ENCODE measurements around the gene SMAD4.

The SMAD4 gene

DNA sequence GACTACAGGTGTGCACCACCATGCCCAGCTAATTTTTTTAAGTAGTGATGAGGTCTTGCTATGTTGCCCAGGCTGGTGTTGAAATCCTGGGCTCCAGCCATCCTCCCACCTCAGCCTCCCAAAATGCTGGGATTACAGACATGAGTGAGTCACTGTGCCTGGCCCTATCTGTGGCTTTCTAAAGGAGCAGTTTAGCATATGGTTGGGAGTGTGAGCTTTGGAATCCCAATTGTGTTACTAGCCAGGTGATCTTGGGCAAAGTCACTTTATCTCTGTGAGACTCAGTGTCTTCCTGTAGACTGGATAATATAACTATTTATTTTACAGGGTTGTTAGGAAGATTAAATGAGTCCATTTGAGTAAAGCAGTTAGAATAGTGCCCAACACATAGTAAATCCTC lies 19.8 kb upstream of the SMAD4 start:
- Mint-ChIP-seq H3K9me3 (no peaks in the 10 kb centered on the region), H3K4me1 (no peaks in the 10 kb centered on the region), H3K27ac (no peak overlapping the region), H3K4me3 (no peak overlapping the region), H3K36me3 (no peaks in the 10 kb centered on the region)
- no peak for ATAC-seq
- DNase-seq (ENCODE audit: low spot score in 2 of 2) = no peak

DNA sequence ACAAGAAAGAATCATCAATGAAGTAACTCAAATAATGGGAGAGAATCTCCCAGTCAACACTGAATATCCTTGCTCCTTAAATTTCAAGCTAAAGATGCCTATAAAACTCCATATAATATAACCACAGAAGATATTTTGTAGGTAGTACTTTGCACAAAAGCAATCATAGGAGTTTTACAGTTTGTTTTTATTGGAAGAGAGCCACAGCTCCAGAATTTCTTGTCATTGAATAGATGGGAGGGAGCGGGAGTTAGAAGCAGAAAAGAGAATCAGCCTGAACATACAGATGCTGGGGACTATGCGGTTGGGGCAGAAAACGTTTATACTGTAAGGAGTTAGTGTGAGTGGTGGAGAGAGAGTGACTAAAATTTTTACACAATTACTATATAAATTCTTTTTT lies 18.3 kb upstream of the SMAD4 start:
- H3K36me3 Mint-ChIP-seq = no peaks in the 10 kb centered on the region
- H3K4me3 Mint-ChIP-seq = no peak overlapping the region
- H3K4me1 Mint-ChIP-seq = no peaks in the 10 kb centered on the region
- ATAC-seq = no peak
- no peak for DNase-seq (ENCODE audit: low spot score in 2 of 2)
- H3K9me3 Mint-ChIP-seq = no peaks in the 10 kb centered on the region
- no peak overlapping the region for H3K27ac Mint-ChIP-seq

DNA sequence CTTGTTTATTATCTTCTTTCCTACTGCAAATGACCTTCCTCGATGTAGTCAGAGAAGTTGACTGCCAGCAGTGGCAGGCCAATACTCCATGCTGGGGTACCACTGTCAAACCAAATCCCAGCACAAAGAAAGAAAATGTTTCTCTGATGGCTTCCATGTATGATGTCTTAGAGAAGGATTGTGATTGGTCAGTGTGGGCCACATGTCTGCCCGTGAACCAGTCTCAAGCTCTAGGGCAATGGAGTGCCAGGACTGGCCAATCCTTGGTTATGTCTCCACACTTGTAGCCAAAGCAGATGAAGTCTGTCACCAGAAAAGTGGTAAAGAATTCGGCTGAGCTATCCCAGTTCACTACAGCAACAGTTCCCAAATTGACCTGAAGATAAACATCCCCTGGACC lies 17.6 kb upstream of the SMAD4 start:
- Mint-ChIP-seq H3K36me3 (no peaks in the 10 kb centered on the region), H3K27ac (no peak overlapping the region), H3K4me1 (peaks cover 2% of the 10 kb centered on the region), H3K4me3 (no peak overlapping the region), H3K9me3 (no peaks in the 10 kb centered on the region)
- DNase-seq (ENCODE audit: low spot score in 2 of 2) = no peak
- no peak for ATAC-seq

DNA sequence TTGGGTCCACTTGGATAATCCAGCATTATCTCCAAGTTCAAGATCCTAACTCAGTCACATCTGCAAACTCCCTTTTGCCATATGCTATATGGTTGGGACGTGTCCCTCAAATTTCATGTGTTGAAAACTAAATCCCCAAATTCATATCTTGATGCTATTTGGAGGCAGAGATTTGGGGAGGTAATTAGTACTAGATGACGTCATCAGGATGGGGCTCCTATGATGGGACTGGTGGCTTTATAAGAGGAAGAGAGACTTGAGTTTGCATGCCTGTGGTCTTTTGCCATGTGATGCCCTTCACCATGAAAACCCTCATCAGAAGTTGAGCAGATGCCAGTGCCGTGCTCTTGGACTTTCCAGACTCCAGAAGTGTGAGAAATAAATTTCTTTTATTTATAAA lies 16.8 kb upstream of the SMAD4 start:
- Mint-ChIP-seq H3K27ac (no peak overlapping the region), H3K4me3 (no peak overlapping the region), H3K36me3 (no peaks in the 10 kb centered on the region), H3K4me1 (peaks cover 6% of the 10 kb centered on the region), H3K9me3 (no peaks in the 10 kb centered on the region)
- no peak for ATAC-seq
- no peak for DNase-seq (ENCODE audit: low spot score in 2 of 2)

DNA sequence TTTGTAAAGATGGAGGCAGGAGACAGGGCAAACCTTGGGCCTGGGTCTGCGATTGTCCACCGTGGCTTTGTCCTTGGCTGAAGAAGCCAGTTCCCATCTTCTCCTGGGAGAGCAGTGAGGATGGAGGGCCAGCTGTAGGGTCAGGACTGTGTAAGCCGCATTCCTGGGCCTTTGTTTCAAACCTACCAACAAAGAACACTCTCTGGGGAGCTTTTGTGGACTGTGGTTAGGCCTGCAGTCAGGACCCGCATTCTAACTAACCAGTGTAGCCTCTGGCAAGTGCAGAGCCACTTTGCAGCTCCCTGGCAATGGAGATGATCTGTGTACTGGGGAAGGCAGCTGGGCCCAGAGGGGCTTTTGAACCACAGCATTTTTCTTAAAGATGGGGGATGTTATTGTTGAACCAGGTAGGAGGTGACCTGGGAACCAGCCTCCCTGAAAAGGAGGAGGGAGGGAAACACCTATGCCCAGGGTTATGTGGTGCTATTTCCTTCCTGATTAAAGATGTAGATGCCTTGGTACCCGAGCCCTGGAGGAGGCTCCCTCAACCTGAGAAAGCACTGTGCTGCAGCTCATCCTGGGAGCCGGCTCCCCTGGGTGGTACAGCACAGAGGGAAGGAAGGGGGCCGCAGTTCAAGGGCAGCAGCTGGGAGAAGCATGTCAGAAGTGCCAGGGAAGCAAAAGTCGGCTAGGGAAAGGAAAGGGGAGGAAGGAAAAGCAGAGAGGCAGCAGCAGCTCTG lies 12.7 kb upstream of the SMAD4 start:
- H3K4me3 Mint-ChIP-seq = no peak overlapping the region
- no peaks in the 10 kb centered on the region for H3K36me3 Mint-ChIP-seq
- peaks cover 6% of the 10 kb centered on the region for H3K4me1 Mint-ChIP-seq
- ATAC-seq (no peak), DNase-seq (ENCODE audit: low spot score in 2 of 2) (no peak)
- peak overlapping the region; percentile 70 for H3K27ac Mint-ChIP-seq
- no peaks in the 10 kb centered on the region for H3K9me3 Mint-ChIP-seq

DNA sequence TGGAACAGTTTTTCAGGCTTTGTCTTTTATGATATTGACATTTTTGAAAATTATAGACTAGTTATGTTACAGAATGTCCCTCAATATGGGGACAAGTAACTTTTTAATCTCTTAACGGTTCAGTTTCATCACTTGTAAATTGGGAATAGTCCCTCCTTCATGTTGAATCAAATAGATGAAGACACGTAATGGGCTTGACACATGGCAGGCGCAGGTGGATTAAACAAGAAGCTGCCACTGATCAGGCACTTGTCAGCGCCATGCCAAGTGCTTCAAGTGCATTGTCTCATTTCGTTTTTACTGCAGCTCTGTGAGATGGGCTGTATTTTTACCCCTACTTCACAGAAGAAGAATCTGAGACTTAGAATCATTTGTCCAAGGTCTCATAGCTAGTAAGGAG lies 9.5 kb upstream of the SMAD4 start:
- H3K4me3 Mint-ChIP-seq = no peak overlapping the region
- H3K4me1 Mint-ChIP-seq = peaks cover 12% of the 10 kb centered on the region
- no peaks in the 10 kb centered on the region for H3K36me3 Mint-ChIP-seq
- ATAC-seq (no peak), DNase-seq (ENCODE audit: low spot score in 2 of 2) (no peak)
- H3K27ac Mint-ChIP-seq = no peak overlapping the region
- peaks cover 5% of the 10 kb centered on the region for H3K9me3 Mint-ChIP-seq

DNA sequence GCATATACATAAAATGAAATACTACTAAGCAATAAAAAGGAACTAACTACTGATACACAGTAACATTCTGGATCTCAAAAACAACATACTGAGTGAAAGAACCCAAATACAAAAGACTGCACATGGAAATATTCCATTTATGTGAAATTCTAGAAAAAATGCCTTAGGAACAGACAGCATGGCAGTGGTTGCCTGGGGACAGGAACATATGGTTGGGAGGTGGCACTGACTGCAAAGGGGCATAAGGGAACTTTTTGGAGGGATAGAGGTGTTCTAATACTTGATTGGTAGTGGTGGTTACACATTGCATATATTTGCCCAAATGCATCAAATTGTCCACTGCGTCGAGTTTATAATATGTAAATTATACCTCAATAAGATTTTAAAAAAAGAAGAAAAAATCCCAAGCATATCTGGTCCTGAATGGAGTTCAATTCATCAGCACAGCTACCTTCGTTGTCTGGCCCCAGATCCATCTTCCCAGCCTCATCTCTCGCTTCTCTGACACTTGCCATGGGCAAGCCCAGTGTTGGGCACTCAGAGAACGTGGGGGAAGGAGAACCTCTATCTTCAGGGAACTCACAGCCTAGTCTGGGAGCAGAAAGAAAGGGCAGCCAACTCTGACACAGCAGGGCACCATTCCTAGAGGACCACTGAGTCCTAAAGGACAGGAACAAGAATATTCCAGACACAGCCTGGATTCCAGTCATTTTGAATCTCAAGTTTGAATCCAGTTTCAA lies 8.6 kb upstream of the SMAD4 start:
- H3K4me3 Mint-ChIP-seq = no peak overlapping the region
- ATAC-seq = no peak
- H3K4me1 Mint-ChIP-seq = peaks cover 12% of the 10 kb centered on the region
- no peak overlapping the region for H3K27ac Mint-ChIP-seq
- H3K36me3 Mint-ChIP-seq = no peaks in the 10 kb centered on the region
- DNase-seq (ENCODE audit: low spot score in 2 of 2) = no peak
- peaks cover 5% of the 10 kb centered on the region for H3K9me3 Mint-ChIP-seq

DNA sequence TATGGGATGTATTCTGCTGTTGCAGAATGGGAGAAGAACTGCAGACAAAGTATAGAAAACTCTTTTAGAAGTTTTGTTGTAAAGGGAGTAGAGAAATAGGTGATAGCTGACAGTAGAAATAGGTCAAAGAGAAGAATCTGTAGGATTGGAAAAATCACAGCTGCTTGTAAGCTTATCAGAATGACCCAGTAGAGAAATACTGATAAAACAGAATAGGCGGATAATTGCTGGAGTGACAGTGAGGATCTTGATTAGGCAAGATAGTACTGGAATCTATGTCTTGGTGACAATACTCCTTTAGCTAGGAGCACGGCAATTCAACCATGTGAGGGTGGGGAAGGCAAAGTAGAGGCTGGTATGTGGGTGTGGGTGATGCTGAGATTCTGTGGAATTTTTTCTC lies 4.5 kb upstream of the SMAD4 start:
- ATAC-seq (no peak), DNase-seq (ENCODE audit: low spot score in 2 of 2) (no peak)
- Mint-ChIP-seq H3K27ac (no peak overlapping the region), H3K4me1 (peaks cover 24% of the 10 kb centered on the region), H3K36me3 (peaks cover 23% of the 10 kb centered on the region), H3K9me3 (peaks cover 5% of the 10 kb centered on the region), H3K4me3 (no peak overlapping the region)

DNA sequence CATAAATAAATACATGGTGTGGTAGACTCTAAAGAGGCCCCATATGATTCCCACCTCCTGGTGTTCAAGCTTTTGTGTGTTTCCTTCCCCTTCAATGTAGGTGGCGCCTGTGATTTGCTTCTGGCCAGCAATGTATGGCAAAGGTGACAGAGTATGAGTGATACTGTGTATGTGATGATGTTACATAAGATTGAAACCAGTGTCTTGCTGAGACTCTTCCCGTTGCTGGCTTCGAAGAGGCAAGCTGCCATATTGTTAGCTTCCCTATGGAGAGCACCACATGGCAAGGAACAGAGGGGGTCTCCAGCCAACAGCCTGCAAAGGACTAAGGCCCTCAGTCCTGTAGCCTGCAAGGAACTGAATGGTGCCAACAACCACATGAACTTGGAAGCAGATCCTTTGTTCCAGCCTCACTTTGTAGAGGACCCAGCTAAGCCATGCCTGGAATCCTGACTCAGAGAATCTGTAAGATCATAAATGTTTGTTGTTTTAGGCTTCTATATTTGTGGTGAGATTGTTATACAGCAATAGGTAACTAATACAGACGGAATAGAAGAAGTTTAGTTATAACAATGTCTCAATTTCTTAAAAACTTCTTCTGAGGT lies 1.7 kb upstream of the SMAD4 start:
- H3K36me3 Mint-ChIP-seq = peaks cover 46% of the 10 kb centered on the region
- ATAC-seq (peak; percentile 9), DNase-seq (ENCODE audit: low spot score in 2 of 2) (no peak)
- H3K9me3 Mint-ChIP-seq = peaks cover 4% of the 10 kb centered on the region
- peaks cover 33% of the 10 kb centered on the region for H3K4me1 Mint-ChIP-seq
- H3K4me3 Mint-ChIP-seq = peak overlapping the region; percentile 90
- peak overlapping the region; percentile 98 for H3K27ac Mint-ChIP-seq

DNA sequence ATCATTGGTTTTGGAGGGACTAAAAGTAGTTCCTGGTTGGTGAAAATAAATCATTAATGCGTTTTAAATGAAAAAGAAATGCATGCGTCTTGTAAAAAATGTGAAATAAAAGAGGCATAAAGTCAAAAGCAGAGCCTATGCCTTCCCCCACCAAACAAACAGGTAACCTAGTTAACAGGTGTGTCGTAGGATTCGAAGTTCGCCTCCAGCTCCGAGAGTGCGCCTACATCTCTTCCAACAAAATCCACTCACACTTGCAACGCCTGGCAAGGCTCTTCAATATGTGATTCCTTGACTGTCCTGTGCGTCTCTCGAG lies 677 bp upstream of the SMAD4 start:
- peak overlapping the region; percentile 98 for H3K27ac Mint-ChIP-seq
- no peak for ATAC-seq
- H3K36me3 Mint-ChIP-seq = peaks cover 57% of the 10 kb centered on the region

DNA sequence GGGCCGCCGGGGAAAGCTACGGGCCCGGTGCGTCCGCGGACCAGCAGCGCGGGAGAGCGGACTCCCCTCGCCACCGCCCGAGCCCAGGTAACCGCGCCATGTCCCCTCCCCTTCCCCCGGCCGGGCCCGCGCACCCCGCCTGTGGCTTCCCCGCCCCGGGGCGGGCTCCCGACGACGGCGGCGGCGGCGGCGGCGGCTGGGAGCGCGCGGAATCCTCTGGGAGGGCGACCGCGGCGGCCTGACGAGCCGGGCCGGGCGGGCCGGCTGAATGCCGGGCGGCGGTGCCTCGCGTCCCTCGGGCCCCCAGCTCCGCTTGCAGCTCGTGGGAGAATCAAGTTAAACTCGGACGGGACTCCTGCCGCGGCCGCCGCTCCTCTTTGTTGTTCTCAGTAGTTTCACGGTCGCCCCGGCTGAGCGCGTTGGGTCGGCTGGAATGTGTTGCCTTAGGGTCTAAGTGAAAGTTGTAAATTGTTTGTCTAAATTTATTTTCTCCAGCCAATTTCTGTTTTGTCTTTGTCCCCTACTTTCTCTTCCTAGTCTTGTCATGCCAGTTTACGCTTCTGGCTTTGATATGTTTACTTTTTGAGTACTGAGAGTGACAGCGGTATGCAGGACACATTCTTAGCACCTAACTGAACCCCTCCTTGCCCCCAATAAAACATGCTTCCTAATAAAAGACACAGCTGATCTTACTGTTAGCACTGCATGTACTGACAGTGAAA lies 685 bp downstream of the SMAD4 start:
- Mint-ChIP-seq H3K4me1 (peaks cover 41% of the 10 kb centered on the region), H3K4me3 (peak overlapping the region; percentile 90), H3K36me3 (peaks cover 69% of the 10 kb centered on the region), H3K27ac (peak overlapping the region; percentile 98), H3K9me3 (no peaks in the 10 kb centered on the region)
- ATAC-seq = peak; percentile 76
- peak in 1 of 2 donors; percentile 57 for DNase-seq (ENCODE audit: low spot score in 2 of 2)

More for the DNA sequence above, 677 bp upstream of the SMAD4 start:
- H3K9me3 Mint-ChIP-seq = no peaks in the 10 kb centered on the region
- DNase-seq (ENCODE audit: low spot score in 2 of 2) = no peak
- peak overlapping the region; percentile 90 for H3K4me3 Mint-ChIP-seq
- peaks cover 31% of the 10 kb centered on the region for H3K4me1 Mint-ChIP-seq

DNA sequence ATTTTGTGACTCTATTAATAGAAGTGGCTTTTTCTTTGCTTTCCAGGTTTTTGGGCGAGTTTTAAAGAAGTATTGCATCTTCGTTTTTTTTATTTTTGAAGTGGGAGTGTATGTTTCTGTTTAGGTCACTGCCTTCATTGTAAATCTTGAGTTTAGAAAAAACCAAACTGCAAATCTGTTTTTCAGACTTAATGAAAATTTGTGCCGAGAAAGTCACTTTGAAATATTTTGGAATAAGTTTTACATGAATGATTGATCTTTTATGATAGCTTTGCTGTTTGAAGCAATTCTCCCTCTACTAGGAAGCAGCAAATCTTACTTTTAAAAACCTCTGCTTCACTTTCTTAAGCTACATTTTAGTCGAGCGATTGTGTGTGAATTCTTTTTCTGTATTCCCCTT lies 2.2 kb downstream of the SMAD4 start:
- no peak for DNase-seq (ENCODE audit: low spot score in 2 of 2)
- H3K4me1 Mint-ChIP-seq = peaks cover 51% of the 10 kb centered on the region
- H3K4me3 Mint-ChIP-seq = peak overlapping the region; percentile 90
- no peak overlapping the region for H3K27ac Mint-ChIP-seq
- no peaks in the 10 kb centered on the region for H3K9me3 Mint-ChIP-seq
- peaks cover 76% of the 10 kb centered on the region for H3K36me3 Mint-ChIP-seq
- no peak for ATAC-seq

DNA sequence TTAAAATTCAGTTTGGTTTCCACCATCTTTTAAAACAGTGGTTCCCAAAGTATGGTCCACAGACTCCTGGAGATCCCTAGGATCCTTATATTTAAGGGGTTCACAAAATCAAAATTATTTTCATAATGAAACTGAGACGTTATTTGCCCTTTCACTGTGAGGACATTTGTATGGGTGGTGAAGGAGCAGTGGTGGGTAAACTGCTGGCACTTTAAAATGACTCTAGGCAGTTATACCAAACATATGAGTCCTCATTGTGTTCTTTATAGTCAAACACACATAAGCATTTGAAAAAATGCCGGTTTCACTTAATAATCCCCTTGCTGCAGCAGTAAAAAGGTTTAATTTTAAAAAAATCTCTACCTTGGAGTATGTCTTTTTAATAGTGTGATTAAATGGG lies 7.2 kb downstream of the SMAD4 start:
- H3K4me3 Mint-ChIP-seq = no peak overlapping the region
- ATAC-seq (no peak), DNase-seq (ENCODE audit: low spot score in 2 of 2) (no peak)
- peaks cover 72% of the 10 kb centered on the region for H3K4me1 Mint-ChIP-seq
- H3K9me3 Mint-ChIP-seq = no peaks in the 10 kb centered on the region
- peaks cover 48% of the 10 kb centered on the region for H3K36me3 Mint-ChIP-seq
- no peak overlapping the region for H3K27ac Mint-ChIP-seq

DNA sequence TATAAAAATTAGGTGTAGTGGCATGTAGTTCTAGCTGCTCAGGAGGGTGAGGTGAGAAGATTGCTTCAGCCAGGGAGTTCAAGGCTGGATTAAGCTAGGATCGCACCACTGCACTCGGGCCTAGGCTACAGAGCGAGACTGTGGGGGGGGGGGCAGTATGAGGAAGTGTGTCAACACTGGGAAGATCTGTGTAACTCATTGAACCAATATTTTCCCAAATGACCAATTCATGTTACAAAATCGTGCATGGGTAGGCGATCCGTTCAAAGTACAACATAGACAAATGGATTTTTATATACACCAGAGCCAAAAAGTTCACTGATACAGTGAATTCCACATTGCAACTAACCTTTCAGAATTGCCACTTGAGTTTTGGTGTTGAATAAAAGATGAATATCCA lies 8.1 kb downstream of the SMAD4 start:
- ATAC-seq (no peak), DNase-seq (ENCODE audit: low spot score in 2 of 2) (no peak)
- H3K4me3 Mint-ChIP-seq = no peak overlapping the region
- peaks cover 40% of the 10 kb centered on the region for H3K36me3 Mint-ChIP-seq
- no peaks in the 10 kb centered on the region for H3K9me3 Mint-ChIP-seq
- H3K27ac Mint-ChIP-seq = no peak overlapping the region
- peaks cover 76% of the 10 kb centered on the region for H3K4me1 Mint-ChIP-seq

All from stimulated activated effector memory CD8-positive, alpha-beta T cell treated with anti-CD3 and anti-CD28 coated beads, Interleukin-12 subunit alpha, Interleukin-12 subunit beta, amount 100 ng/mL, for 72 hours (primary cell).